A204.1 (cell line): ENCODE results near the gene TNNT3.
"Not testable (repeated sequence)": the region's sequence is repeated elsewhere in the genome, so short reads cannot be mapped to it uniquely, and the experiment has no call there.

Experiments
- FAIRE-seq: peaks from 2 replicates; lab custom pipeline; 2012; peaks lifted over from hg19 to GRCh38; lab: Jason Lieb, UNC

Gene TNNT3

DNA sequence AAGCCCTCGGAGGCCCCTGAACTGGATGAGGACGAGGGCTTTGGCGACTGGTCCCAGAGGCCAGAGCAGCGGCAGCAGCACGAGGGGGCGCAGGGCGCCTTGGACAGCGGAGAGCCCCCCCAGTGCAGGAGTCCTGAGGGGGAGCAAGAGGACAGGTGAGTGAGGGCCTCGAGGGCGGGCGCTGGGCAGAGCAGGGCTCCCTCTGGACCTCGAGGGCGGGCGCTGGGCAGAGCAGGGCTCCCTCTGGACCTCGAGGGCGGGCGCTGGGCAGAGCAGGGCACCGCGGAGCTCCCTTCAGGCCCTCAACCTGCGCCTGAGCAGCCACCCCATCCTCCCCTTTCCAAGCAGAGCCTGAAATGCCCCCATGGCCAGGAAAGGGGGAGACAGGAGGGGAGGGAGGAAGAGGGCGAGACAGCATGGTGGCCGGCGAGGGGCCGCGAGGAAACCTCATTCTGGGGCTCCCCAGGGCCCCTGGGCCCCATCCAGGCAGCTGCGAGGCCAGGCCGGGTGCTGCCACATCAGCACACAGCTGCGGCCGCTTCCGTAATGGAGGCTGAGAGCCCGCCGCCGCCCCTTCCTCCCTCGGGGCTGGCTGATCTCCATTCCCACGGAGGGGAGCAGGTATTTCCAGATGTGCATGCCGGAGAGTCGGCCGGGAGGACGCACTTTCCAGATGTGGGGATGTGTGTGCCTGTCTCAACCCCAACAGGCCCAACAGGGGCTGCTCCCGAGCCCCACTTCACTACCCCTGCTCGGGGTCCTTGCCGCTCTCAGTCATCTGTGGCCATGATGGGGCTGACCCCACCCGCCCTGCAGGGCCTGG lies 37.9 kb upstream of the TNNT3 start:
- FAIRE-seq = no peak

DNA sequence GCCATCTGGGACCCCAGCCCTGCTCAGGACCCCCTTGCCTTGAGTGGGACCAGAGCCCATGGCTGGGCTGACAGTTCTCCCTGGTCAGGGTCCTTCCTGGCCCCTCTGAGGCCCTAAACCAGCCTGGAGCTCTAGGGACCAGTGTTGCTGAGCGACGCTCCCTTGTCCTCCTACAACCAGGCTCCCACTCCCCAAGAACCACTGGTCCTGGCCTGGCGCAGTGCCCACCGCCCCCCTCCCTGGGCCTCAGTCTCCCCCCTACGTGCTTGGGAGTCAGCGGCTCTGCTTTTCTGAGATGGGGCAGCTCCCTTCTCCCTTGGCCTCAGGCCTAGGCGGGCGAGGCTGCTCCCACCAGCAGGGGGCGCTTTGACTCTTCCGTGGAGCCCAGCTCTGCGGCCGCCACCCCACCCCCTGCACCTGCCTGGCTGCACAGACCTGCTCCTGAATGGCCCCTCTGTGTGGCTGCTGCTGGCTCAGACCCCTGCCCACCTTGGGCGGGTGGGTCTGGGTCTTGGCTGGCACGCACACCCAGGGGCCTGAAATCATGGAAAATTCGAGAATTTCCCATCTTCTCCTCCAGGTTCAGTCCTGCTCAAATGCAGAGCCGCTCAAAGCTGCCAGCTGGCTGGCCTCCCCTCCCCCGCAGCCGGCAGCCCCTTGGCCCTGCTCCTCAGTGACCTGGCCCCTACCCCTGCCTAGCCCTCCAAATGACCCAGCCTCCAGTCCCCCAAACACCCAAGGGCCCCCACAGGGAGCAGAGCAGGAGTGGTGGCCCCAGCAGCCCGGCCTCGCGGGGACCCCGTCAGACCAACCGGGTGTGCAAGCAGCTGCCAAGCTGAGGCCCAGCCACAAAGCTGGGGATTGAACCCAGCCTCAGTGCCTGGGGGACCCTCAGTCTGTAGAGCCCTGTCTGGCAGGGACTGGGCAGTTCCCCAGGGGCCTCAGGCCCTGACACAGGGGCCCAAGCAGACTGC lies 37.0 kb upstream of the TNNT3 start:
- no peak for FAIRE-seq

DNA sequence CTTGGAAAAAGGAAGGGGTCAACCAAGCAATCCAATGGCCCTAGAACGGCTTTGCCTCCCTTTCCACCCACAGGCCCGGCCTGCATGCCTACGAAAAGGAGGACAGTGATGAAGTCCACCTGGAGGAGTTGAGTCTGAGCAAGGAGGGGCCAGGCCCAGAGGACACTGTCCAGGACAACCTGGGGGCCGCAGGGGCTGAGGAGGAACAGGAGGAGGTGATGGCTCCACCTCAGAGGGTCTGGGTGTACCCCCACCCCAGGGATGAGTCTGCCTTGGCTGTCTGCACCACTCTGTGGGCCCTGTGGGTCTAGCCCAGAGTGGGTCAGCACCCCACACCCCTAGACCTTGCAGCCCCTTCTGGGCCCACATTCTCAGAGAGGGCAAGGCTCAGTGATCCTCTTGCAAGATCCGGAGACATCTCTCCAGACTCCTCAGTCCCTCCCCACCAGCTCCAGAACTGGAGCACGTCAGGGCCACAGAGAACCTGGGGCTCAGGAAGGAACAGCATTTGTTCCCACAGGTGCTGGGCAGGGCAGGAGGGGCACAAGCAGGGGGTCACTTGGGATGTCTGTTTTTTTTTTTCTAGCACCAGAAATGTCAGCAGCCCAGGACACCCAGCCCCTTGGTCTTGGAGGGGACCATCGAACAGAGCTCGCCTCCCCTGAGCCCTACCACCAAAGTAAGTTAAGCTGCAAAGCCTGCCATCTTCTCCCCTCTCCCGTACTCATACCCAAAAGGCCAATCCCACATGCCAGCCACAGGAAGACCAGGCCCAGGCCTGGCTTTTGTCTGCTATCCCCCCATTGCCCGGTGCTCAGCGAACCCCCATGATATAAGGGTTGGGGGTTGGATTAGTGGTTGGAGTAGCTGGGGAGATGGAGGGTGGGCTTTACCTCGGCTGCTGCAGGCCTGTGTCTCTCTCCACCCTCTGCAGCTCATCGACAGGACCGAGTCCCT lies 35.9 kb upstream of the TNNT3 start:
- FAIRE-seq = no peak

- FAIRE-seq = no peak
These were observed 35.2 kb upstream of the TNNT3 start for GRCh38 chr11:1884303-1884700.

DNA sequence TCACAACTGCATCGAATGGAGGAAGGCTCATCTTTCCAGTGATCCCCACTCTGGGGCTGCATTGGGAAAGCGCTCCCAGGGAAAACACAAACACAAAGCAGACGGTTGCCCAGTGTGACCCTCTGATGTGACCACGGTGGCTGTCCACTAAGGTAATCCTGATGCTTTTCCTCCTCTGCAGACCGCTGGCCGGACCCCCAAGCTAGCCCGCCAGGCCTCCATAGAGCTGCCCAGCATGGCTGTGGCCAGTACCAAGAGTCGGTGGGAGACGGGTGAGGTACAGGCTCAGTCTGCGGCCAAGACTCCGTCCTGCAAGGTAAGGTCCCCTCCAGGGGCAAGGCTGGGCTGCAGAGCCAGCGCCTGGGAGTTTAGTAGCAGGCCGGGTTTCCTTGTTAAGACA lies 33.0 kb upstream of the TNNT3 start:
- not testable (repeated sequence) for FAIRE-seq

GRCh38 chr11:1887451-1888346 lies 31.8 kb upstream of the TNNT3 start:
- no peak for FAIRE-seq

- no peak for FAIRE-seq
These were observed 31.2 kb upstream of the TNNT3 start for GRCh38 chr11:1888347-1888753.

- FAIRE-seq = no peak
These were observed 30.7 kb upstream of the TNNT3 start for GRCh38 chr11:1888811-1889210.

GRCh38 chr11:1889224-1889930 lies 30.1 kb upstream of the TNNT3 start:
- no peak for FAIRE-seq

DNA sequence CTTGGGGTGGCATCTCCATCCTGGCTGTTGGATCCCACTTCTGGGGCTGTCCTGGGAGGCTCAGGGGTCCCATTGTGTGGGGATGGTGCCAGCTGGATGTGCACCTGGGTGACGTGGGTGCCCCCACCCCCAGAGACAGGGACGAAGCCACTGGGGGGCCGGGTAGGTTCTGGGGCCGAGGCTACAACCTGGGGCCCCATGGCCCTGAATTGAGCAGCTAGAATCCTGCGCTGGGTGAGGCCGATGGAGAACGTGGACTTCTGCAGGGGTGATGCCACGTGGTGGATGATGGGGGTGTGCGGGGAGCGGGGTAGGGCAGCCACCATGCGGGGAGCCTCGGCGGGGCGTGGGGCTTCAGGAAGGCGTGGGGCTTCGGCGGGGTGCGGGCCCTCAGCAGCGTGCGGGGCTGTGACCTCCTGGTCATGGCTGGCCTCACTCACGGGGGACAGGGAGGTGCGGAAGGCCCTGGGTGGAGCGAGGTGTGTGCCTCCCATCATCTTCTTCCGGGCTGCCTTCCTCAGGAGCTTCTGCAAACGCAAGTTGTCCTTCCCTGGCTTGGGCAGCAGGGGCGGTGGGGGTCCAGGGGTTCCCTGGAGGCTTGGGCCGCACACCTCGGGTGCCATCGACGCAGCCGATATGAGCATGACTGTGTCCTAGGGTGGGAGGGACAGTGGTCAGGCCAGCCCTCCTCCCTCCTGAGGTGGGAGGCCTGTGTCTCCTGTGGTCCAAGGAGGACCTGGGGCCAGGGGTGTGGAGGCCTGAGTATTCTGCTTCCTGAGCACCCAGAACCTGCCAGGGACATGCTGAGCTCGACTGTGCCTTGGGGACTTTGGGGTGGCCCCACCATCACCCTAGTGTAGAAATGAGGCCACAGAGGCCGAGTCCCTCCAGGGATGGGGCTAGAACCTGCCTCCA lies 29.3 kb upstream of the TNNT3 start:
- no peak for FAIRE-seq

GRCh38 chr11:1890856-1891830 lies 28.4 kb upstream of the TNNT3 start:
- FAIRE-seq = no peak

DNA sequence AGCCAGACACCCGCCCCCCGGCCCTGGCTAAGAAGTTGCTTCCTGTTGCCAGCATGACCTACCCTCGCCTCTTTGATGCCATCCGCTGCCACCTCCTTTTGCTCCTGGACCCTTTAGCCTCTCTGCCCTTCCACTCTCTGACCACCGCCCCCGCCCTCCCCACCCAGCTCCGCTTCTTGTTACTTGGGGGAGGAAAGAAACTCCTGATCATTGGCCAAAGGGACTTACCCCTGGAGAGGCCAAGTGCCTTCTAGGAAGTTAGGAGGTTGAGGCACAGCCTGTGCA lies 27.7 kb upstream of the TNNT3 start, which contains the start of gene PRR33:
Gene PRR33 (minus strand): TSS at position 65 of the 285 bp plus-strand sequence. CDS start 1,311 bp downstream, outside the sequence.
- no peak for FAIRE-seq

- no peak for FAIRE-seq
These were observed 27.4 kb upstream of the TNNT3 start for GRCh38 chr11:1892116-1892515.

DNA sequence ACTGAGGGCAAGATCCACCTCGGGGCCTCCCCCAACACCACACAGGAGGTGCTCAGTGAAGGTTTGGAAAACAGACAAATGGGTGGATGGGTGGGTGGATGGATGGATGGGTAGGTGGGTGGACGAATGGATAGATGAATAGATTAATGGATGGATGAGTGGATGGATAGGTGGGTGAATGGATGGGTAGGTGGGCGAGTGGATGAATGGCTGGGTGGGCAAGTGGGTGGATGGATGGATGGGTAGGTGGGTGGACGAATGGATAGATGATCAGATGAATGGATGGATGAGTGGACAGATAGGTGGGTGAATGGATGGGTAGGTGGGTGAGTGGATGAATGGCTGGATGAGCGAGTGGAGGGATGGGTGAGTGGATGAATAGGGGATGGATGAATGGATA lies 26.9 kb upstream of the TNNT3 start:
- FAIRE-seq = no peak

DNA sequence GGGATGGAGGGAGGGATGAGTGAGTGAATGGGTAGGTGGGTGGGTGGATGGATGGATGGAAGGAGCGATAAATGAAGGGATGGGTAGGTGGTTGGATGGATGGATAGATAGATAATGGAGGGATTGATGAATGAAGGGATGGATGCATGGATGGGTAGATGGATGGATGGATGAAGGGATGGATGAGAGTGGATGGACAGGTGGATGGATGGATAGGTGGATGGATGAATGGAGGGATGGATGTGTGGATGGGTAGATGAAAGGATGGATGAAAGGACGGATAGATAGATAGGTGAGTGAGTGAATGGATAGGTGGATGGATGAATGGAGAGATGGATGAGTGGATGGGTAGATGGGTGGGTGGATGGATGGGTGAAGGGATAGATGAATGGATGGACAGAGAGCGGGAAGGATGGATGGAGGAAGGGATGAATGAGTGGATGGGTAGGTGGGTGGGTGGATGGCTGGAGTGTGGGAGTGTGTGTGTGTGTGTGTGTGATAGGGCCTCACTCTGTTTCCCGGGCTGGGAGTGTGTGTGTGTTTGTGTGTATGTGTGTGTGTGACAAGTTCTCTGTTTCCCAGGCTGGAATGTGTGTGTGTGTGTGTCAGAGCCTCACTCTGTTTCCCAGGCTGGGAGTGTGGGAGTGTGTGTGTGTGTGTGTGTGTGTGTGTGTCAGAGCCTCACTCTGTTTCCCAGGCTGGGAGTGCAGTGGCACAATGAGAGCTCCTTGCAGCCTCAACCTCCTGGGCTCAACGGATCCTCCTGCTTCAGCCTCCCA lies 25.7 kb upstream of the TNNT3 start:
- FAIRE-seq = no peak

- FAIRE-seq = no peak
These were observed 24.7 kb upstream of the TNNT3 start for GRCh38 chr11:1894759-1895158.

DNA sequence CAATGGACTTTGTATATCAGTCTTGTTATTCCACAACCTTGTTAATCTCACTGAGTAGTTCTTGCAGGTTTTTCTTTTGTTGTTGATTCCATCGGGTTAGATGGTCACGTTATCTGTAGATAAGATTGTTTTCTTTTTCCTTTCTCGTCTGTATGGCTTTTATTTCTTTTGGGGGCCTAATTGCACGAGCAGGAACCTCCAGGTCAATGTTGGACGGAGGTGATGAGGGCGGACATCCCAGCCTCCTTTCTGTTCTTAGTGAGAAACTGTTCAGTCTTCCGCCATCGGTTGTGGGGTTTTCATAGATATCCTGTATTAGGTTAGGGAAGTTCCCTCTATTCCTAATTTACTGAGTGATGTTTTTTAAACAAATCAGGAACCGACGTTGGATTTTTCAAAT lies 23.0 kb upstream of the TNNT3 start:
- FAIRE-seq = no peak
